Ishikawa (cell line): Measurements from ENCODE around the gene ZNF560.

Experiments
- CEBPB ChIP-seq: IDR thresholded peaks from 2 replicates; pipeline ENCODE4 v1.6.1; 2012
- CREB1 ChIP-seq: IDR thresholded peaks from 2 replicates; pipeline ENCODE4 v1.6.1; 2012; ENCODE audit warnings: low read depth
- EGR1 ChIP-seq: IDR thresholded peaks from 2 replicates; pipeline ENCODE4 v1.6.1; 2012
- EP300 ChIP-seq: IDR thresholded peaks from 2 replicates; pipeline ENCODE4 v1.6.1; 2012; ENCODE audit warnings: borderline replicate concordance
- FOXM1 ChIP-seq: IDR thresholded peaks from 2 replicates; pipeline ENCODE4 v1.6.1; 2012; ENCODE audit warnings: low read depth, borderline replicate concordance
- NFIC ChIP-seq: IDR thresholded peaks from 2 replicates; pipeline ENCODE4 v1.6.1; 2012
- RAD21 ChIP-seq: IDR thresholded peaks from 2 replicates; pipeline ENCODE4 v1.6.1; 2012; ENCODE audit warnings: low read depth
- TCF12 ChIP-seq: IDR thresholded peaks from 2 replicates; pipeline ENCODE4 v1.6.1; 2012; ENCODE audit warnings: low read depth
- TF ChIP-seq, protein P1 (sequence below): IDR thresholded peaks from 2 replicates; pipeline ENCODE4 v1.6.1; 2012
- TF ChIP-seq, protein P2 (sequence below): IDR thresholded peaks from 2 replicates; pipeline ENCODE4 v1.6.1; 2012

ZNF560 gene

DNA sequence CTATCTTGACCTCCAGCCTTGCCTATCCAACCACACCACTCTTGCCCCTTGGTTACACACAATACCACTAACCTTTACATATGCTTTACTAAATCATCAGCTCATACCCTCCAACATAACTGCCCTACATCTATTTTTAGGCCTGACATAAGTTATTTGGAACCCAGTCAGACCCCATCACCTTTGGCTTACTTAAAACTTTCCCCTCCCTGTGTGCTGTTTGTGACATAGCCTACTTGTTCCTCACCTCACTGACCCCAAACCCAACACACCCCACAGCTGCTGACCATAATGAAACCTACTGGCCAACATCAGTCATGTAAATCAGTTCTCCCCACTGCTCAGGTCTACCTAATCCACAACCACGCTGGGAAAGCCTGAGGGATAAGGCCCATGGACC is 68.0 kb downstream of the ZNF560 start:
- TF ChIP-seq, protein P1, sequence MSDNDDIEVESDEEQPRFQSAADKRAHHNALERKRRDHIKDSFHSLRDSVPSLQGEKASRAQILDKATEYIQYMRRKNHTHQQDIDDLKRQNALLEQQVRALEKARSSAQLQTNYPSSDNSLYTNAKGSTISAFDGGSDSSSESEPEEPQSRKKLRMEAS: no peak
- TF ChIP-seq RAD21 (no peak), EP300 (no peak), FOXM1 (no peak), CEBPB (no peak), TCF12 (no peak), NFIC (no peak), EGR1 (no peak)

DNA sequence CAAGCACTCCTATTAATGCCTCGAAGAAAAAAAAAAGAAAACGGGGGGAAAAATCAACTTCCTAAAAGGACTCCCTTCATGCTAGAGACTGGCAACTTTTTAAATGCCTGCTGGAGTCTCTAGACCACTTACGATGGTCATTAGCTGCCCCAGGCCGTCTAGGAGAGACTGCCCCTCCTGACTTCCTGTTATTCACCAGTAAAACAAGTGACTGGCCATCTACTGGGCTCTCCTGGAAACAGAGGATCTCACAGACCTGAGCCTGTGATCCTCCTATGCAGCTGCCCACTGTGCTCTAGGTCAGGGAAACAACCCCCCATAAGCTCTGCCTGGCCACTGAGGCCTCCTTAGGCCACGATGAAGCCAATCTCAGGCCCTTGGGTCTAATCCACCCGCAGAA is 70.5 kb downstream of the ZNF560 start:
- no peak for TF ChIP-seq EP300
- TF ChIP-seq, protein P2, sequence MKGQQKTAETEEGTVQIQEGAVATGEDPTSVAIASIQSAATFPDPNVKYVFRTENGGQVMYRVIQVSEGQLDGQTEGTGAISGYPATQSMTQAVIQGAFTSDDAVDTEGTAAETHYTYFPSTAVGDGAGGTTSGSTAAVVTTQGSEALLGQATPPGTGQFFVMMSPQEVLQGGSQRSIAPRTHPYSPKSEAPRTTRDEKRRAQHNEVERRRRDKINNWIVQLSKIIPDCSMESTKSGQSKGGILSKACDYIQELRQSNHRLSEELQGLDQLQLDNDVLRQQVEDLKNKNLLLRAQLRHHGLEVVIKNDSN: no peak
- TF ChIP-seq CREB1: no peak
- TF ChIP-seq FOXM1: no peak
